HFF-Myc (cell line): ENCODE measurements around the gene MYO5B.
"Not testable (repeated sequence)": the region's sequence is repeated elsewhere in the genome, so short reads cannot be mapped to it uniquely, and the experiment has no call there.

Experiments used
- DNase-seq: peaks from one replicate; pipeline ENCODE4 v3.0.0-alpha.2; 2011; ENCODE audit warnings: low read depth; ENCODE audit errors: extremely low read depth
- H3K4me3 ChIP-seq: replicated peaks from 2 replicates; pipeline ENCODE4 v1.5.1; 2011; ENCODE audit warnings: low read depth, mild to moderate bottlenecking, control low read depth, low read length
- TF ChIP-seq, protein P1 (sequence below): IDR thresholded peaks from 2 replicates; pipeline ENCODE4 v1.5.1; 2012; ENCODE audit warnings: mild to moderate bottlenecking, low read depth, low read length, control low read depth; ENCODE audit errors: missing control alignments

Gene MYO5B

DNA sequence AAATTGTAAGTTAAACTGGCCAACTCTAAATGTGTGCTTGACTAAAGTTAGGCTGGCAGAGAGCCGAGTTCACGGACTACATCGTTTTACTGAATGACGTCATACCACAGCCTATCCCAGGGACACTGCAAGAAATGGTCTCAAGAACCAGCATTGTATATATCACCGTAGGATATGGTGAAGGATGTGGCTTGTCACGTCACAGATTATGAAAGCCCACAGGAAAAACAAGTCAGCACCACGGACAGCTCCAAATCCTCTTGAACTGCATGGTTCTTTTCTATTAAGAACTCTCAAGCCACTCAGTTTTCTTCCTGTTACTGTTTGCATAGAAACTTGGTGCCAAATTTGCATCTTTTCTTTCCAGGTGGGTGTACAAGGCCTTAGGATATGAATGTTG is 296.5 kb downstream of the MYO5B start:
- TF ChIP-seq, protein P1, sequence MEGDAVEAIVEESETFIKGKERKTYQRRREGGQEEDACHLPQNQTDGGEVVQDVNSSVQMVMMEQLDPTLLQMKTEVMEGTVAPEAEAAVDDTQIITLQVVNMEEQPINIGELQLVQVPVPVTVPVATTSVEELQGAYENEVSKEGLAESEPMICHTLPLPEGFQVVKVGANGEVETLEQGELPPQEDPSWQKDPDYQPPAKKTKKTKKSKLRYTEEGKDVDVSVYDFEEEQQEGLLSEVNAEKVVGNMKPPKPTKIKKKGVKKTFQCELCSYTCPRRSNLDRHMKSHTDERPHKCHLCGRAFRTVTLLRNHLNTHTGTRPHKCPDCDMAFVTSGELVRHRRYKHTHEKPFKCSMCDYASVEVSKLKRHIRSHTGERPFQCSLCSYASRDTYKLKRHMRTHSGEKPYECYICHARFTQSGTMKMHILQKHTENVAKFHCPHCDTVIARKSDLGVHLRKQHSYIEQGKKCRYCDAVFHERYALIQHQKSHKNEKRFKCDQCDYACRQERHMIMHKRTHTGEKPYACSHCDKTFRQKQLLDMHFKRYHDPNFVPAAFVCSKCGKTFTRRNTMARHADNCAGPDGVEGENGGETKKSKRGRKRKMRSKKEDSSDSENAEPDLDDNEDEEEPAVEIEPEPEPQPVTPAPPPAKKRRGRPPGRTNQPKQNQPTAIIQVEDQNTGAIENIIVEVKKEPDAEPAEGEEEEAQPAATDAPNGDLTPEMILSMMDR: no peak
- DNase-seq: peak; percentile 61
- H3K4me3 ChIP-seq: no peak overlapping the region

DNA sequence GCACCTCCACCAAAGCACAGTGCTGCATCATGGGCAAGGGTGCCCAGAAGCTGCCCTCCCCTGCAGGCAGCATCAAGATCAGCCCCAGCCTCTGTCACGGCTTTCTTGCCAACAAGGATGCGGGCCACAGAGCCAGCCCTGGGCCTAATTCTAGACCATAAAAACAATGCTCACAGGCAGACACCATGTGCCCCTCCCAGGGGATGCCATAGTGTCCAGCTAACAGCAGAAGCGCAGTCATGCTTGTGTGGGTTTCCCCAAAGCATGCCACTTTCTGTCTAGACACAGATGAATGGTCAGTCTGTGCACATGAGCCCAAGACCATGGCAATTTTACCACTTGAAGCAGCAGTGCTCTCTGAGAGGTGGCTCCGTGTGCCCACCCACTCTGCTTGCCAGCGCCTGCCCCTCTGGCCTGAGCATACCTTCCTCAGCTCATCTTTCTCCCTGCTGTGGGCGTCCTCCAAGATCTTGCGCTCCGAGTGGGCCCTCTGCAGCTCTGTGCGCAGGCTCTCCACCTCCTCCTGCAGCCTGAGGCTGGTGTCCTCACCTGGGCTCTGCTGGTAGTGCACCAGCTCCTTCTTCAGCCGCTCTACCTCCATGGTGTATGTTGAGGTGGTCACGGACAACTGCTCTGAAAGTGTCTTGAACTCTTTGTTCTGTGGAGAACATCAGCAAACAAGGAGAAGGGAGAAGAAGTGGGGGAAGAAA is 300.3 kb downstream of the MYO5B start:
- no peak for DNase-seq
- no peak overlapping the region for H3K4me3 ChIP-seq
- TF ChIP-seq, protein P1: no peak

DNA sequence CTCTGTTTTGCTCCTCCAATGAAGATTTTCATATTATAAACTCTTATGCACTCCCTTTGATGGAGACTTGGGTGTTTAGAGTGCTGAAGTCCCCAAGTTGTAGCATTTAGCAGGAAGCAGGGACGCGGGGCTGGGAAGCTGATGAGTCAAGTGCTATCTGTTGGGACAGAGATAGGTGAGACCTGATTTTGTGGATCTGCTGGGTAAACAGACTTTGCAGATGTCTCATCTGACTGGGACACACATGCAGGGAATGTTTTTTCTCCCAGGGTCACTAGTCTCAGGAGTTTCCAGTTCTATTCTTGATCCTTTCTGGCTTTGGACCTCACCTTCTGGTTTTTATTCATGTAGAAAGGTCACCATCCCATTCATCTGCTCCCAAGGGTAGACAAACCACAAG is 301.9 kb downstream of the MYO5B start:
- no peak for DNase-seq
- TF ChIP-seq, protein P1: no peak
- no peak overlapping the region for H3K4me3 ChIP-seq

DNA sequence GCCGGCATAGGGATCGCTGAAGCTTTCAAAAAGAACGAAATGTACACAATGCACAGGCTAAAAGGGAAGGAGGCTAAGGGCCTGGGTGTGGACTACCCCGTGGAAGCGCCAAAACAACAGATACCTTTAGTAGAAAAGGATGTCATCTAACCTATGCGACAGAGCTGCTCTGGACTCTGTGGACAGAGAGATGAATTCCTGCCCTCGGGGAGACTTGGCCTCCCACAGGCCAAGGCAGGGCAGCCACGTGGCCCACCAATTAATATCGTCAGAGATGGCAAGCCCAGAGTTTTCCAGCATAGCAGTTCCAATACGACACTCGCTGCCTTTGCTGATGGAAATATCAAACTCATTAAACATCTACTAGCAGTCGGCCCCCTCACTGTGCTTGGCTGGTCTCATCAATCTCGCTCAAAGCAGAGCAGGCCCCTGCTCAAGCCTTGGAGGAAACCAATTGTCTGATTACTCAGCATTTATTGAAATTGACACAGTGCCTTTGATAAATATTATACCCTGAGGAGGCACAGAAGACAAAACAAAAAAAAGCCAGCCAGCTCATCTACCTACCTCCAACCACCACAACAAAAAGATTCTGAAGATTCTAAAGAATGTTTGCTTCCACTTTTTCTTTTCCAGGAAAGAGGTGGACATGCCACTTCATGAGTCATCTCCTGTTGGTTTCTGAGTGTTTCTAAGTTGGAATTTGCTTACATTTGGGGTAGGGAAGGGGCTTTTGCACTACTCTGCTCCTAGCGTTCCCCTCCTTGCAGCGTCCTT is 302.6 kb downstream of the MYO5B start:
- no peak for DNase-seq
- no peak overlapping the region for H3K4me3 ChIP-seq
- TF ChIP-seq, protein P1: no peak

DNA sequence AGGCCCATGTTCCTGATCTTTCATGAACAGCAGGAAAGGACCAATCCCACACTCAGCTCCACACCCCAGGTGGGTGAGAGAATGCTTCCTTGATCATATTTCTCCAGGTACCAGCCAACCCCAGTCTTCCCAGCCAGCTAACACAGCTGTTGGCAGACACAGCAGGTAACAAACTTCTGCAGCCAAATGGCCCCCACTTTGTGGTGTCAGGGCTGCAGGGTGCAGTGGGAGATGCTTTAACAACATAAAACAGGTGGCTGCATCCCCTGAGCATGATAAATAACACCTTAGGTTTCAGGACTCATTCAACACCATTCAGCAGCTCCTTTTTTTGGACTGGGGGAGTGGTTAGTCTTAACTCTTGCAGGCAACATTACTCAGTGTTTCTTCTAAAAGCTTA is 304.9 kb downstream of the MYO5B start:
- no peak overlapping the region for H3K4me3 ChIP-seq
- TF ChIP-seq, protein P1: no peak
- DNase-seq: no peak

DNA sequence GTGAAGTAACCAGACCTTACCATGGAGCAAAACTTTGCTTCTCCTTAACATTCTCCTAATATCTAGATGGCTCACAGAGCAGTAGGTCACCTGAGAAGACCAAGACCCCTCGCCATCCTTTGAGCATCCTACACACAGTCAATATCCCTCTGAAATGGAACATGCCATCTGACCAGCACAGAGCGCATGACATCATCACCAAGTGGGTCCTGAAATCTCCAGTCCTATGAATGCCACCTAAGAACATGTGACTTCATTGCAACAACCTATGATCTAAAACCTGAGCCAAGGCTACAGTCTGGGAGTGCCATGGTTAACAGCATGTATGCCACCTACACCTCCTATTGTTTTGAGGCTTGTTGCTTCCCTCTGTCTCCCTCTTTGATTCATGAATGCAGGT is 305.4 kb downstream of the MYO5B start:
- H3K4me3 ChIP-seq, DNase-seq: not testable (repeated sequence)

DNA sequence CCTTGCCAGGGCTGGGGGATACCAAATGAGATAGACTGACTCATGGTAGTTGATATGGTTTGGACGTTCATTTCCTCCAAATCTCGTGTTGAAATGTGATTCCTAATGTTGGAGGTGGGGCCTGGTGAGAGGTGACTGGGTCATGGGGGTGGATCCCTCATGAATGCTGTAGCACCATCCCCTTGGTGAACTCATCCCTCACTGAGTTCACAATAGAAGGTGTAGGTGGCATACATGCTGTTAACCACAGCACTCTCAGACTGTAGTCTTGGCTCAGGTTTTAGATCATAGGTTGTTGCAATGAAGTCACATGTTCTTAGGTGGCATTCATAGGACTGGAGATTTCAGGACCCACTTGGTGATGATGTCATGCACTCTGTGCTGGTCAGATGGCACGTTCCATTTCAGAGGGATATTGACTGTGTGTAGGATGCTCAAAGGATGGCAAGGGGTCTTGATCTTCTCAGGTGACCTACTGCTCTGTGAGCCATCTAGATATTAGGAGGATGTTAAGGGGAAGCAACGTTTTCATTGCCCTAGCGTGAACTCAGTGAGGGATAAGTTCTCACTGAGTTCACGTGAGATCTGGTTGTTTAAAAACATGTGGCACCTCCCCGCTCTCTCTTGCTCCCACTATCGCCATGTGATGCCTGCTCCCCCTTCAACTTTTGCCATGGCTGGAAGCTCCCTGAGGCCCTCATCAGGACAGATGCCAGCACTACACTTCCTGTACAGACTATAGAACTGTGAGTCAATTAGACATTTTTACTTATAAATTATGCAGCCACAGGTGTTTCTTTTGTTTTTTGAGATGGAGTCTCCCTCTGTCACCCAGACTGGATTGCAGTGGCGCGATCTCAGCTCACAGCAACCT is 307.8 kb downstream of the MYO5B start:
- no peak overlapping the region for H3K4me3 ChIP-seq
- TF ChIP-seq, protein P1: peak; percentile 6
- DNase-seq: no peak
